ENCODE measurements around the gene TMEM145. TPM values are rescaled to one million over a fixed set of nuclear protein-coding genes. Genes with fewer than 3 reads are reported as not detected.

TMEM145 gene
- total RNA-seq, 1 donor from 2014 or later: 0.16 TPM

DNA sequence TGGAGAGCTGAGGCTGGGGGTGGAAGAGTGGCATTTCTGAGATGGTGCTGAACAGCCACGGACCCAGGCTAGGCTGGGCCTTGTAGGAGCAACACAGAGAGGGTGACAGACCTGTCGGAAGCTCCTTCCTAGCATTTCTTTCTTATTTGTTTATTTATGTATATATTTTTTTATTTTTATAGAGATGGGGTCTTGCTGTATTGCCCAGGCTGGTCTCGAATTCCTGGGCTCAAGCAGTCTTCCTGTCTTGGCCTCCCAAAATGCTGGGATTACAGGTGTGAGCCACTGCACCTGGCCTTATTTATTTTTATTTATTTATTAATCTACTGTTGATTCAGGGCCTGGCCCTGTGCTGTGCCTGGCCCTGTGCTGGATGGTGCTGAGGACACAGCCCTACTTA, 37.6 kb upstream of the TMEM145 start:
- intact Hi-C loops (cut with DNase I): no loop called here
- no peak for ATAC-seq
- DNase-seq (ENCODE audit: missing footprints): peak; percentile 51

GRCh38 chr19:42276284-42276683, 36.8 kb upstream of the TMEM145 start:
- peak; percentile 65 for DNase-seq (ENCODE audit: missing footprints)
- intact Hi-C loops (cut with DNase I): no loop called here
- ATAC-seq: no peak

GRCh38 chr19:42276821-42277220, 36.3 kb upstream of the TMEM145 start:
- intact Hi-C loops (cut with DNase I): no loop called here
- DNase-seq (ENCODE audit: missing footprints) (peak; percentile 37), ATAC-seq (no peak)

DNA sequence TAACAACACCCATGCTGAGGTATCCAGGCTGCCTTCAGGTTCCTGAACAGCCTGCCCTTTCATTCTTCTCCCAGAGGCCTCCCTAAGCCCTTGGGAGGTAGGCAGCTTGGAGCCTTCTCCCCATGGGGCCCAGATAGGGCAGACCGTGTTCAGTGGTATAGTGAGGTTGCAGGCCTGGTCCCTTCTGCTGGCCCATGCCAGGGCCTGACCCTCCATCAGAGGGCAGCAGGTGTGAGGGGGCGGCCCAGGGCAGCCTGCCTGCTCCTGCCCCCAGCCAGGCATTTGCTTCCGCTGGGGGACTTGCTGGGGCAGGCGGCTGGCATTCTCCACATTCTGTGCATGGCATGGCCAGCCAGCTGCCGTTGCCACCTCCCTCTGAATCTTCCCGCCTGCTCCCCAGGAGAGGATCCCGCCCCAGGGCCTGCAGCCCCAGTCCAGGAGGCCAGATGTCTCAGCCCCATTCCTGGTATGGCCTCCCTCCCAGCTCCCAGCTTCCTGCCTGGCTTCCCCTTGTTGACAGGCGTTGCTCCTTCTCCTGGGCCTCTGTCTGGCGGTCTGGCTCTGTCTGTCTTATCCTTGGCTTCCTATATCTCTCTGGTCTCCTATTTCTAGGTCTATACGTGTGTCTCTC, 35.2 kb upstream of the TMEM145 start:
- DNase-seq (ENCODE audit: missing footprints) (peak; percentile 33), ATAC-seq (no peak)
- intact Hi-C loops (cut with DNase I): no loop called here

- intact Hi-C loops (cut with DNase I): no loop called here
- no peak for ATAC-seq
- peak; percentile 67 for DNase-seq (ENCODE audit: missing footprints)
Measured at GRCh38 chr19:42278452-42279154, 34.5 kb upstream of the TMEM145 start.

GRCh38 chr19:42279155-42279901, 33.8 kb upstream of the TMEM145 start:
- ATAC-seq (no peak), DNase-seq (ENCODE audit: missing footprints) (peak; percentile 15)
- intact Hi-C loops (cut with DNase I): no loop called here

GRCh38 chr19:42279902-42280814, 33.0 kb upstream of the TMEM145 start:
- peak; percentile 95 for DNase-seq (ENCODE audit: missing footprints)
- intact Hi-C loops (cut with DNase I): loop anchor here (1.0 kb wide), 2 partner anchors 25 to 34 kb away; partner anchors contain the start of gene ERF
- peak; percentile 71 for ATAC-seq

- ATAC-seq: peak; percentile 12
- intact Hi-C loops (cut with DNase I): loop anchor here (1.0 kb wide), 2 partner anchors 25 to 34 kb away; partner anchors contain the start of gene ERF
- no peak for DNase-seq (ENCODE audit: missing footprints)
Measured at GRCh38 chr19:42280815-42281145, 32.3 kb upstream of the TMEM145 start.

GRCh38 chr19:42281146-42281826, 31.8 kb upstream of the TMEM145 start:
- DNase-seq (ENCODE audit: missing footprints): peak; percentile 83
- ATAC-seq: no peak
- intact Hi-C loops (cut with DNase I): no loop called here

GRCh38 chr19:42281827-42282762, 31.0 kb upstream of the TMEM145 start:
- intact Hi-C loops (cut with DNase I): no loop called here
- DNase-seq (ENCODE audit: missing footprints) (peak; percentile 53), ATAC-seq (no peak)

DNA sequence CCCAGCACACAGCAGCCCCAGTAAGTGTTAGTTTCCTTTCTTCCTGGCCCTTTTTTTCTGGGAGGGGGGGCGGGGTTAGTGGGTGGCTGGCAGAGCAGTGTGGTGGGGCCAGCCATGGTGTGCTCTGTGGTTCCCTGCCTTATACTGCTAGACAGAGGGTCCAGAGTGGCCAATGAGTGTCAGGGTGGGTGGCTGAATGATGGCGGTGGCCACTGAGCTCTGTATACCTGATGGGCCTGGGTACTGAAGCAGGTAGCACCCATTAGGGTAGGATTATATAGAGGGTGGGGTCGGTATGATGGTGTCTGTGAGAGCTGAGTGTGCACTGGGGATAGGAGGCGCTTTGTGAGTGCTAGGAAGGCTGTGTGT, 30.3 kb upstream of the TMEM145 start:
- intact Hi-C loops (cut with DNase I): no loop called here
- DNase-seq (ENCODE audit: missing footprints) (no peak), ATAC-seq (no peak)

DNA sequence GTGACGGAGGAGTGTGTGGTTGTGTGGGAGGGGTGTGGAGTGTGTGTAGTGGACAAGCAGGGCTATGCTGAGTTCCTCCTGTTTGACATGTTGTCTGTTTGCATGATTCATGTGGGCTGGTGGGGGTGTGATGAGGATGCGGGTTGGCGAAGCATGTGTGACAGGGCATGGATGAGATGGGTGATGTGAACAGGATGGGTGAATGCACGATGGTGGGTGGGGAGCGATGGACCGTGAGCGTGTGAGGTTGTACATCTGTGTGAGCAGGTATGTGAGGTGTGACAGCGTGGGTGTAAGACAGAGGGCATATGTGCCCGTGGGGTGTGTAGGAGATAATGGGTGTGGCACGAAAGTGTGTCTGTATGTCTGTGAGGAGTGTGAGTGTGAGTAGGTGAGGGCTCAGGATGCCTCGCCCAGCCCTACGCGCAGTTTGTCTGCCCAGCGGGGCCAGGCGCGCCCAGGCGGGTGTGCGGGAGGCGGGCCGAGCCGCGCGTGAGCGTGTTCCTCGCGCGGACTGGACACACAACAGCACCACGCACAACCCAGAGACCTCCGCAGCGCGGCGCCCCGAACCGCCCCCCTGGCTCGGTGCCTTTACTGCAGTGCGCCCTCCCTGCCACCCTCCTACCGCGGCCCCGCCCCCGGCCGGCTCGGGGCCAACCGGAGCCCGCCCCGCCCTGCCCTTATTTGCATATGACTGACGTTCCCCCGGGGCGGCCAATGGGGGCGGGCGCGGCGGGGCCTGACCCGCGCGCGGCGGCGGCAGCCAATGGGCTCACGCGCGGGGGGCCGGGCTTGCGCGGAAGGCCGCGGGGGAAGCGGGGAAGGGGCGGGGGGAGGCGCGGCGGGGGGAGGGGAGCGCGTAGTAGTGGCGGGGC, 29.7 kb upstream of the TMEM145 start:
- DNase-seq (ENCODE audit: missing footprints): peak; percentile 98
- intact Hi-C loops (cut with DNase I): no loop called here
- ATAC-seq: peak; percentile 74

DNA sequence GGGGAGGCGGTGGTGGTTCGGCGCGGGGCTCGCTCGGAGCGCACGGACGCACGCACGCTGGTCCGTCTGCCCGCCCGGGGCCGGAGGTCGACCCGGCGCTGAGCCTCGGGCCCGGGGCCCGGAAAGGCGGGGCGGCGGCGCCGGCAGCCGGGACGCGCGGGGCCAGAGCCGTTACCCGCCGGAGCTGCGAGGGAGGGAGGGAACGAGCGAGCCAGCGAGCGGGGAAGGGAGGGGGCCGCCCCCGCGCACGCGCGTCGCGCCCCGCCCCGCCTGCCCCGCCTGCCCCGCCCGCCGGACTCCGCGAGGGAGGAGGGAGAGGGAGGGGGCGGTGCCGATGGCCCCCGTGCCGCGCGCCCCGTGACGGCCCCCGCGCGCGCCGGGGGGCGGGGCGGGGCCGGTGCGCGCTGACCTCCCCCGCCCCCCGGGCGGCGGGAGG, 29.0 kb upstream of the TMEM145 start:
- intact Hi-C loops (cut with DNase I): no loop called here
- peak; percentile 30 for ATAC-seq
- peak; percentile 93 for DNase-seq (ENCODE audit: missing footprints)

GRCh38 chr19:42284591-42285341, 28.3 kb upstream of the TMEM145 start:
- DNase-seq (ENCODE audit: missing footprints): peak; percentile 81
- intact Hi-C loops (cut with DNase I): no loop called here

GRCh38 chr19:42285541-42285941, 27.6 kb upstream of the TMEM145 start:
- ATAC-seq: no peak
- intact Hi-C loops (cut with DNase I): no loop called here
- no peak for DNase-seq (ENCODE audit: missing footprints)

More at GRCh38 chr19:42284591-42285341, 28.3 kb upstream of the TMEM145 start:
- no peak for ATAC-seq

DNA sequence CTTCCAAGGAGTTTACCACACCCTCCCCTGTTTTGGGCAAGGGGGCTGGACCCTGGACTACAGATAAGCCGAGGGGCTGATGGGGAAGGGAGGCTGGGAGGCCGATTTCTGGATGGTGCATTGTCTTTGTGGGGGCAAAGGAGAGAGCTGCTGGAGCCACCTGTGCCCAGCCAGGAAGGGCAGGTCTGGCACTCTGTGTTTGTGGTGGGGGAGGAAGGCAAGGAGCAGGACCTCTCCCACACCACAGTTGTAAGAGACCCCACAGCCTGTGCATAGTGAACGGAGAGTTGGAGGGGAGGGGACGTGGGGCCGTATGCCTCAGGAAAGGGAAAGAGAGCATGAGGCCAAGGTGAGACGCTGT, 27.1 kb upstream of the TMEM145 start:
- ATAC-seq (no peak), DNase-seq (ENCODE audit: missing footprints) (no peak)
- intact Hi-C loops (cut with DNase I): no loop called here
